Thoracic aorta (tissue), 2 donors: Measurements from ENCODE around the gene CDH22. TPM values are rescaled to one million over a fixed set of nuclear protein-coding genes. Genes with fewer than 3 reads are reported as not detected.

Experiments
- ATAC-seq: fragments of 150-250 bp; one replicate; pipeline ENCODE4 v1.8.0; 2017; ENCODE audit warnings: low read depth; ENCODE audit not compliant: insufficient number of reproducible peaks, low FRiP score
- DNase-seq: peaks from one replicate; pipeline ENCODE4 v3.0.0-alpha.2; 2020; ENCODE audit warnings: low spot score
- H3K27ac ChIP-seq, 2 donors: fragments of 200-600 bp; sonication (generic); 1 replicate in 1 of 2; 2 replicates in 1 of 2; pipeline ENCODE4 v1.5.1; 2016; ENCODE audit warnings: mild to moderate bottlenecking in 2 of 2, moderate library complexity in 2 of 2
- H3K27me3 ChIP-seq: fragments of 200-600 bp; sonication (generic); replicated peaks from 2 replicates; pipeline ENCODE4 v1.6.0; 2016; ENCODE audit warnings: mild to moderate bottlenecking; ENCODE audit not compliant: insufficient read depth
- H3K36me3 ChIP-seq: fragments of 200-600 bp; sonication (generic); one replicate; pipeline ENCODE4 v1.5.1; 2016
- H3K4me1 ChIP-seq, 2 donors: fragments of 200-600 bp; sonication (generic); 1 replicate in 1 of 2; 2 replicates in 1 of 2; pipeline versions ENCODE4 v1.5.1 to v1.6.0; 2016; ENCODE audit warnings: low read depth in 2 of 2, mild to moderate bottlenecking in 1 of 2; ENCODE audit not compliant: control insufficient read depth in 1 of 2
- H3K4me3 ChIP-seq: fragments of 200-600 bp; sonication (generic); 2 replicates; pipeline ENCODE4 v1.5.1; 2016; ENCODE audit warnings: mild to moderate bottlenecking
- H3K9me3 ChIP-seq: fragments of 200-600 bp; sonication (generic); 2 replicates; pipeline ENCODE4 v1.5.1; 2016
- total RNA-seq, 2 donors: library from RNA; depleted of rRNA; stranded (reverse); fragments of >200 nt; gene quantifications; one replicate each; pipeline versions ENCODE4 v1.1.0 to v1.2.3, GENCODE V29; 2016
- TF ChIP-seq, protein P1 (sequence below): fragments of 200-600 bp; sonication (generic); IDR thresholded peaks from one replicate; pipeline ENCODE4 v1.5.1; 2019; ENCODE audit warnings: antibody characterized with exemption

CDH22 gene
- total RNA-seq, 2 donors from 2014 or later, result not detected

DNA sequence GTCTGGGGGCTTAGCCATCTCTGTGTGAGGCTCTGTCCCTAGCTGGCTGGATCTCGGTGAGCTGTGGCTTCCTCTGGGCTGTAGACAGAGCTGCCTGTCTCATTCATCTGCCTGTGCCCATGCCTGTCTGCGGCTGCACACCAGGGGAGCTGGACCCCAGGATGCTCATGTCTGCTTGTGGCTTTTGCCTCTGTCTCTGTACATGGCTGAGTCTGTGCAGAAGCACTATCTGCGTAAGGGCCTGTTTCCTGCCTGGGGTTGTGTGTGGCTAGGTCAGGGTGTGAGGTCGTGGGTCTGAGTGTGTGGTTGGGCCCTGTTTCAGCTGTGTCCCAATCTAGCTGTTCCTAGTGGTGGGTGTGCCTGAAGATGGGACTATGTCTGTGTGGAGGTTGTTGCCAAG lies 68.2 kb downstream of the CDH22 start:
- Histone ChIP-seq H3K27me3 (no peaks in the 10 kb centered on the region), H3K27ac (no peak overlapping the region), H3K9me3 (no peaks in the 10 kb centered on the region), H3K4me1 (no peaks in the 10 kb centered on the region), H3K36me3 (no peaks in the 10 kb centered on the region), H3K4me3 (no peak overlapping the region)
- ATAC-seq, result no peak
- no peak for DNase-seq
- TF ChIP-seq, protein P1, sequence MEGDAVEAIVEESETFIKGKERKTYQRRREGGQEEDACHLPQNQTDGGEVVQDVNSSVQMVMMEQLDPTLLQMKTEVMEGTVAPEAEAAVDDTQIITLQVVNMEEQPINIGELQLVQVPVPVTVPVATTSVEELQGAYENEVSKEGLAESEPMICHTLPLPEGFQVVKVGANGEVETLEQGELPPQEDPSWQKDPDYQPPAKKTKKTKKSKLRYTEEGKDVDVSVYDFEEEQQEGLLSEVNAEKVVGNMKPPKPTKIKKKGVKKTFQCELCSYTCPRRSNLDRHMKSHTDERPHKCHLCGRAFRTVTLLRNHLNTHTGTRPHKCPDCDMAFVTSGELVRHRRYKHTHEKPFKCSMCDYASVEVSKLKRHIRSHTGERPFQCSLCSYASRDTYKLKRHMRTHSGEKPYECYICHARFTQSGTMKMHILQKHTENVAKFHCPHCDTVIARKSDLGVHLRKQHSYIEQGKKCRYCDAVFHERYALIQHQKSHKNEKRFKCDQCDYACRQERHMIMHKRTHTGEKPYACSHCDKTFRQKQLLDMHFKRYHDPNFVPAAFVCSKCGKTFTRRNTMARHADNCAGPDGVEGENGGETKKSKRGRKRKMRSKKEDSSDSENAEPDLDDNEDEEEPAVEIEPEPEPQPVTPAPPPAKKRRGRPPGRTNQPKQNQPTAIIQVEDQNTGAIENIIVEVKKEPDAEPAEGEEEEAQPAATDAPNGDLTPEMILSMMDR, result no peak

DNA sequence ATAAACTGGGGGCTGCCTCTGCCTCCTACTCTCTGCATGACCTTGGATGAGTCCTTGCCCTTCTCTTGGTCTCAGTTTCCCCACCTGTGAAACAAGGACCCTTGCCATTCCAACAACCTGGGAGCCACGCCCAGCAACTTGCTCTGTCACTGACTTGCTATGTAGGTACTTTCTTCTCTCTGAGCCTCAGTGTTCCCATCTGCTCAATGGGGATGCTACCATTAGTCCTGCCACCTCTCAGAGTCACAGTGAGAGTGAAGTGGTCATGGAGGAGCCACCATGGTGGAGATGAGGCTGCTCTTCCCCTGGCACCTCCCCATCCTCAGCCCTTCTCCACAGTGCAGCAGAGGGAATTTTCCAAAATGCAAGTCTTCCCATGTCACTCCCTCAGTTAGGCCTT lies 70.6 kb downstream of the CDH22 start:
- DNase-seq, result no peak
- Histone ChIP-seq H3K4me1 (no peaks in the 10 kb centered on the region), H3K36me3 (no peaks in the 10 kb centered on the region), H3K4me3 (no peak overlapping the region), H3K27me3 (no peaks in the 10 kb centered on the region), H3K9me3 (no peaks in the 10 kb centered on the region), H3K27ac (no peak overlapping the region)
- TF ChIP-seq, protein P1, result no peak
- no peak for ATAC-seq

DNA sequence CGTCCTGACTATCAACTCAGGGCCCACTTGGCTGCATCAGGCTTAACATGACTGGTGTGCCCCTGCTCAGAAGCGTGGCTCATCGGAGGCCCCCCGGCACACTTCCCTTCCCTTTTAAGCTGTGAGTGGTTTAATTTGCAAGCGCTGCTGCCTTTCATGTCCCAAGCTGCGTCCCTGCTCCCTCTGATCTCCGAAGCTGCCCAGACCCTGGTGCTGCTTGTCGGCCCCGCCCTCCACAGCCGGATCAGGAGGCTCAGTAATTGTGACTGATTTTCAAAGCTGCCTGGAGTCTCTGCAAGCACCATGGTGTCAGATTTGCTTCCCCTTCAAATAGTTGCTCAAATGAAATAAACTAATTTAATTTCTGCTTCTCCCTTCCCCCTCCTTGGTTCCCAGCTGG lies 71.1 kb downstream of the CDH22 start:
- H3K27me3 ChIP-seq, result no peaks in the 10 kb centered on the region
- no peak overlapping the region for H3K4me3 ChIP-seq
- ATAC-seq (no peak), DNase-seq (no peak)
- no peaks in the 10 kb centered on the region for H3K4me1 ChIP-seq
- H3K9me3 ChIP-seq, result no peaks in the 10 kb centered on the region
- H3K36me3 ChIP-seq, result no peaks in the 10 kb centered on the region
- TF ChIP-seq, protein P1, result no peak
- no peak overlapping the region for H3K27ac ChIP-seq

DNA sequence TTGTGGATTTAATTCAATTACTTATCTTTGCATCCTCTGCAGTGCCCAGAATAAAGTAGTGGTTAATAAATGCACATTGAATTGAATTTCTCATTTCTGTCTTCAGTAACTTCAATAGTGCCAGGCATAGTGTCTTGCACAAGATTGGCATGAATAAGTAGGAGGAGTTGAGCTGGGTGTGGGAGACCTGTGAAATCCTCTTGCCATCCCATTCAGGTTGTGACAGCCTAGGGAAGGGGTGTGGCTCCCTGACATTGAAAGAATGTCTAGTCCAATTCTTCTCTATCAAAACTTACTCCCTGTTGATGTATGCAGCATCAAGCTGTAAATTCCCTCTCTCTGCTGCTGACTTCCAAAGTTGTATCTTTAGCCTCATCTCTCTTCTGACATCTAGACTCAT lies 73.2 kb downstream of the CDH22 start:
- Histone ChIP-seq H3K36me3 (no peaks in the 10 kb centered on the region), H3K4me3 (no peak overlapping the region), H3K27ac (no peak overlapping the region), H3K27me3 (no peaks in the 10 kb centered on the region), H3K9me3 (no peaks in the 10 kb centered on the region), H3K4me1 (no peaks in the 10 kb centered on the region)
- DNase-seq (no peak), ATAC-seq (no peak)
- TF ChIP-seq, protein P1, result no peak

DNA sequence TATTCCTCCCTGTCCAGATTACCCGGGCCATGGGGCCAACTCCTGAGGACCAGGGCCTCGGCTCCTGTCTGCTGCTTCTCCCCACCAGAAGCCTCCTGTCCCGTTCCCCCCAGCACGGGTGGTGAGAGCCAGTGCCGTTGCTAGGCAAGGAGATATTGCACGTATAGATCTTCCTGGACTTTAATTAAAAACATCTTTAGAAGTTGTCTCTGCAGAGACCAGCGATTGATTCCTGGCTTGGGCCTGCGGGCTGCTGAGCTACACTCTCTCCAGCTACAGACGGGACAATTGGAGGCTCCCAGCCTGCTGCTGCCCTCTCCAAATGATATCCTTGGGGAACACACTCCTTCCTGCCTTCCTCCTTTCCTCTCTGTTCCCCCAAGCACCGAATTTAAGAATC lies 74.6 kb downstream of the CDH22 start:
- DNase-seq (no peak), ATAC-seq (no peak)
- H3K36me3 ChIP-seq, result no peaks in the 10 kb centered on the region
- no peaks in the 10 kb centered on the region for H3K4me1 ChIP-seq
- H3K27ac ChIP-seq, result no peak overlapping the region
- no peaks in the 10 kb centered on the region for H3K9me3 ChIP-seq
- H3K27me3 ChIP-seq, result no peaks in the 10 kb centered on the region
- TF ChIP-seq, protein P1, result no peak
- H3K4me3 ChIP-seq, result no peak overlapping the region
